Glutamatergic neuron (in vitro differentiated cells): ENCODE results near the gene SDCCAG8. TPM values are rescaled to one million over a fixed set of nuclear protein-coding genes. Genes with fewer than 3 reads are reported as not detected.

Experiments used
- DNase-seq: peaks from one replicate; pipeline ENCODE4 v3.0.0; 2022
- H3K27ac Mint-ChIP-seq: one replicate; pipeline ENCODE4 v1.8.0; 2020; ENCODE audit warnings: mild to moderate bottlenecking, mixed read lengths, inconsistent platforms; ENCODE audit not compliant: unreplicated experiment
- H3K27me3 Mint-ChIP-seq: one replicate; pipeline ENCODE4 v1.8.0; 2020; ENCODE audit warnings: mild to moderate bottlenecking, moderate library complexity, mixed read lengths, inconsistent platforms; ENCODE audit not compliant: unreplicated experiment
- H3K36me3 Mint-ChIP-seq: one replicate; pipeline ENCODE4 v1.8.0; 2020; ENCODE audit warnings: mild to moderate bottlenecking, mixed read lengths, inconsistent platforms; ENCODE audit not compliant: unreplicated experiment
- H3K4me1 Mint-ChIP-seq: one replicate; pipeline ENCODE4 v1.8.0; 2020; ENCODE audit warnings: mild to moderate bottlenecking, low read depth, mixed read lengths, inconsistent platforms; ENCODE audit not compliant: unreplicated experiment
- H3K4me3 Mint-ChIP-seq: one replicate; pipeline ENCODE4 v1.8.0; 2020; ENCODE audit warnings: mild to moderate bottlenecking, mixed read lengths, inconsistent platforms; ENCODE audit not compliant: unreplicated experiment
- H3K9me3 Mint-ChIP-seq: one replicate; pipeline ENCODE4 v1.8.0; 2020; ENCODE audit warnings: mild to moderate bottlenecking, moderate library complexity, mixed read lengths, inconsistent platforms; ENCODE audit not compliant: unreplicated experiment
- total RNA-seq: library from RNA; stranded (reverse); fragmentation: NEBNext Ultra II Directional; extraction: Animal tissue kit (Norgen Biotek cat#: 25700); gene quantifications from one replicate; pipeline ENCODE4 v1.2.1, GENCODE V29; 2021; ENCODE audit not compliant: unreplicated experiment
- TF ChIP-seq, protein P1 (sequence below): fragments of 200-600 bp; sonication (generic); IDR thresholded peaks from one replicate; pipeline ENCODE4 v1.5.0; 2021; ENCODE audit not compliant: partially characterized antibody, unreplicated experiment

The SDCCAG8 gene
- total RNA-seq, 1 donor from 2014 or later, result 52.8 TPM

DNA sequence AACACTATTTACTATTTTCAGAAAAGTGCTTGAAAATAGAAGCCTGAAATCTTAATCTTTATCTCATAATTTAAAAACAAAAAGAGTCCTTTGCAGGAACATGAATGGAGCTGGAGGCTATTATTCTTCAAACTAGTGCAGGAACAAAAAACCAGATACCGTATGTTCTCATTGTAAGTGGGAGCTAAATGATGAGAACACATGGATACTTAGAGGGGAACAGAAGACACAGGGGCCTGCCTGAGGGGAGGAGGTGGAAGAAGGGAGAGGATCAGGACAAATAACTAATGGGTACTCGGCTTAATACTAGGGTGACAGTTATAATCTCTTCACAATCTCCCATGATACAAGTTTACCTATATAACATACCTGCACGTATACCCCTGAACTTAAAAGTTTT lies 176.3 kb downstream of the SDCCAG8 start:
- Mint-ChIP-seq H3K9me3 (peaks cover 6% of the 10 kb centered on the region), H3K27ac (peak overlapping the region; percentile 67), H3K36me3 (peaks cover 5% of the 10 kb centered on the region), H3K27me3 (no peaks in the 10 kb centered on the region), H3K4me1 (peaks cover 32% of the 10 kb centered on the region), H3K4me3 (peak overlapping the region; percentile 22)
- peak; percentile 21 for DNase-seq
- TF ChIP-seq, protein P1, sequence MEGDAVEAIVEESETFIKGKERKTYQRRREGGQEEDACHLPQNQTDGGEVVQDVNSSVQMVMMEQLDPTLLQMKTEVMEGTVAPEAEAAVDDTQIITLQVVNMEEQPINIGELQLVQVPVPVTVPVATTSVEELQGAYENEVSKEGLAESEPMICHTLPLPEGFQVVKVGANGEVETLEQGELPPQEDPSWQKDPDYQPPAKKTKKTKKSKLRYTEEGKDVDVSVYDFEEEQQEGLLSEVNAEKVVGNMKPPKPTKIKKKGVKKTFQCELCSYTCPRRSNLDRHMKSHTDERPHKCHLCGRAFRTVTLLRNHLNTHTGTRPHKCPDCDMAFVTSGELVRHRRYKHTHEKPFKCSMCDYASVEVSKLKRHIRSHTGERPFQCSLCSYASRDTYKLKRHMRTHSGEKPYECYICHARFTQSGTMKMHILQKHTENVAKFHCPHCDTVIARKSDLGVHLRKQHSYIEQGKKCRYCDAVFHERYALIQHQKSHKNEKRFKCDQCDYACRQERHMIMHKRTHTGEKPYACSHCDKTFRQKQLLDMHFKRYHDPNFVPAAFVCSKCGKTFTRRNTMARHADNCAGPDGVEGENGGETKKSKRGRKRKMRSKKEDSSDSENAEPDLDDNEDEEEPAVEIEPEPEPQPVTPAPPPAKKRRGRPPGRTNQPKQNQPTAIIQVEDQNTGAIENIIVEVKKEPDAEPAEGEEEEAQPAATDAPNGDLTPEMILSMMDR, result no peak

DNA sequence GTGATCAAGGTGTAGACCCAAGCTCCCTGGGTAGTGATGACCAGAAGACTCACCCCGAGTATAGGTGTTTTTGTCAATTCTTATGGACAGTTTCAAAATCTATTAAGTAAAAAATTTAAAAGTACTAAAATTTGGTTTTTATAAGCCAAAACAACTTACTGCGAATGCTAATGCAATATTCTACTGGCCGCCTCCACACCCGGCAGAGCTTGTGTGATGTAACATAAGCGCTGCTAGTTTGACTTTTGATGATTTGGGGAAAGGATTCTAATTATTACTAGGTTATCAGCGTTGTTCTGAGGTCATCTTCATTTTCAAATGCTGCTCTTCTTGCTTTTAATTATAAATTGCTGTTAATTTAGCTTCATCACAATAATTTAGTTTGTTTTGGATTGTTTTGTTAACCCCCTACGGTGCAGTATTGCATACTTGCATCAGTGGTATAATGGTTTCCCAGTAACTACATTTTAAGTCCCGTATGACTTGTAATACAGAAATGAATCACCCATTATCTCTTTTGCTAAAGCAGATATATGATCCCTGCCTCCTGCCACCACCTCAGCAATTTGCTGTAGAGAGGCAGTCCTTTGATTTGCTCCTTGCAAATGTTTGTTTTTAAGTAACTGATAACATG lies 178.0 kb downstream of the SDCCAG8 start:
- peaks cover 5% of the 10 kb centered on the region for H3K36me3 Mint-ChIP-seq
- peaks cover 6% of the 10 kb centered on the region for H3K9me3 Mint-ChIP-seq
- no peak overlapping the region for H3K4me3 Mint-ChIP-seq
- TF ChIP-seq, protein P1, result no peak
- H3K27ac Mint-ChIP-seq, result no peak overlapping the region
- DNase-seq, result no peak
- H3K27me3 Mint-ChIP-seq, result no peaks in the 10 kb centered on the region
- peaks cover 31% of the 10 kb centered on the region for H3K4me1 Mint-ChIP-seq

DNA sequence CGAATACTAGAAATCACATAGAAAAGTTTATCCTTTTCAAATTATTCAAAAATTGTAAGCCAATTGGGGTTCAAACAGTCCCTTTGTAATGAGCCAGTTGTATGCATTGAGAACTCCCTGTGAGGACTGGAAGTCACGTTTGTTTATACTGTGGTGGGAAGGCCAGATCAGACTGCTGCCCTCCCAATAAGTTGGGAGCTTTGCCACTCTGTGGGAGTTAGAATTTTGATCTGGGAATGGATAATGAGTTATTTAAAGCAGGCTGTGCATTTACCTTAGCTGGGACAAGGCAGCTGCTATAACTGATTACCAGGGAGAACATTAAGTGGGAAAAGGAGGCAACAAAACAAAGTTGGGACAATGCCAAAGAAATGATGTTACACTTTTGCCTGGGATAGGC lies 178.8 kb downstream of the SDCCAG8 start:
- DNase-seq, result no peak
- Mint-ChIP-seq H3K4me1 (peaks cover 33% of the 10 kb centered on the region), H3K27ac (no peak overlapping the region), H3K4me3 (no peak overlapping the region), H3K27me3 (no peaks in the 10 kb centered on the region), H3K9me3 (peaks cover 6% of the 10 kb centered on the region), H3K36me3 (peaks cover 5% of the 10 kb centered on the region)
- TF ChIP-seq, protein P1, result no peak

GRCh38 chr1:243435836-243436235 lies 180.0 kb downstream of the SDCCAG8 start:
- Mint-ChIP-seq H3K27me3 (peaks cover 2% of the 10 kb centered on the region), H3K4me3 (no peak overlapping the region), H3K9me3 (peaks cover 4% of the 10 kb centered on the region), H3K27ac (no peak overlapping the region), H3K4me1 (peaks cover 41% of the 10 kb centered on the region), H3K36me3 (no peaks in the 10 kb centered on the region)
- DNase-seq, result no peak
- TF ChIP-seq, protein P1, result peak; percentile 39

DNA sequence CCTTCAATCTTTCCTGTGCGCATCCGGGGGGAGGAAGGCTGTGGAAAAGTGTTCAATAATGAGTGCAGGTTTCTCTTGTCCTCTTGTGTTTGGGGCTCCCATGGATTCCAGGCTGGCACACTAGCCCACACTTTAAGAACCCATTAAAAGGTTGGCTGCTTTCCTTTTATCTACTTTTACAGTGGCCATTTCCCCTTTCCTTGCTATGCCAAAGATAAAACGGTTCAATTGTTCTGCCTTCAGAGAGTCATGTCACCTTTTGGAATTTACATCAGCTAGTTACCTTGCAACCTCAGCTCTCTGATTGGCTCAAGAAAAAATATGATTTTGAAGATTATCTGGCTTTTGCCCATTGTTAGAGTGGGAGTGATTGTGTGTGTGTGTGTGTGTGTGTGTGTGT lies 182.3 kb downstream of the SDCCAG8 start:
- Mint-ChIP-seq H3K4me3 (no peak overlapping the region), H3K9me3 (no peaks in the 10 kb centered on the region), H3K27me3 (peaks cover 2% of the 10 kb centered on the region), H3K4me1 (peaks cover 27% of the 10 kb centered on the region), H3K36me3 (no peaks in the 10 kb centered on the region), H3K27ac (no peak overlapping the region)
- TF ChIP-seq, protein P1, result no peak
- no peak for DNase-seq
